Measurements from ENCODE around the gene BICC1. TPM values are rescaled to one million over a fixed set of nuclear protein-coding genes. Genes with fewer than 3 reads are reported as not detected.
A peak's percentile ranks its signal among the peaks of the same experiment; 100 is the strongest.

BICC1 gene
- total RNA-seq, 1 experiment from 2014 or later = 0.67 TPM

DNA sequence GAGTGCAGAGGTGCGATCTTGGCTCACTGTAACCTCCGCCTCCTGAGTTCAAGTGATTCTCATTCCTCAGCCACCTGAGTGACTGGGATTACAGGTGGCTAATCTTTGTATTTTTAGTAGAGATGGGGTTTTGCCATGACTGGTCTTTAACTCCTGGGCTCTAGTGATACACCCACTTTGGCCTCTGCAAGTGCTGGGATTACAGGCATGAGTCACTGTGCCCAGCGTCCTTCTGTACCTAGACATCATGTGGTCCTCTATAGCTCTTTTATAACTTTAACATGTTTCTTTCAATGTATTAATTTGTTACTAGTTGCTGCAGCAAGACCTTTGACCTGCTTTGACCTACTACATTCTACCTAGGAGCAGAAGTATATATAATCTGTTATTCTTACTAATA, 38.7 kb upstream of the BICC1 start:
- peaks cover 3% of the 10 kb centered on the region; the same call in 1 of the 2 replicates for H3K4me1 ChIP-seq (ENCODE audit: control insufficient read depth, insufficient read depth, low read length)
- in situ Hi-C loops (cut with HindIII; ENCODE audit: low pct_unique_long_range_greater_than_20kb, low sequenced_read_pairs) = no loop called here
- ChIA-PET CTCF (no interaction called here), POLR2A (no interaction called here)
- no peaks in the 10 kb centered on the region for H3K9me3 ChIP-seq (ENCODE audit: control insufficient read depth, insufficient read depth, low read depth, low read length)
- H3K4me3 ChIP-seq (ENCODE audit: low read depth in 2 of 2, low read length in 2 of 2) = no peak overlapping the region
- H3K27ac ChIP-seq (ENCODE audit: low read length) = no peak overlapping the region
- H3K36me3 ChIP-seq (ENCODE audit: control insufficient read depth, insufficient read depth, low read length) = no peaks in the 10 kb centered on the region
- BruUV-seq (replicated peaks) = no TSS peak
- intact Hi-C loops (cut with micrococcal nuclease; ENCODE audit: unreplicated experiment) = no loop called here
- TF ChIP-seq POLR2AphosphoS5 (IDR thresholded peaks at IDR 0.05; ENCODE audit: low read depth, low read length) (no peak), TCF7L2 (IDR thresholded peaks at IDR 0.05; ENCODE audit: low read depth, low read length) (no peak), SIN3A (IDR thresholded peaks at IDR 0.05; ENCODE audit: borderline replicate concordance, insufficient read depth, low read depth, low read length) (no peak)
- TF ChIP-seq, protein P1, sequence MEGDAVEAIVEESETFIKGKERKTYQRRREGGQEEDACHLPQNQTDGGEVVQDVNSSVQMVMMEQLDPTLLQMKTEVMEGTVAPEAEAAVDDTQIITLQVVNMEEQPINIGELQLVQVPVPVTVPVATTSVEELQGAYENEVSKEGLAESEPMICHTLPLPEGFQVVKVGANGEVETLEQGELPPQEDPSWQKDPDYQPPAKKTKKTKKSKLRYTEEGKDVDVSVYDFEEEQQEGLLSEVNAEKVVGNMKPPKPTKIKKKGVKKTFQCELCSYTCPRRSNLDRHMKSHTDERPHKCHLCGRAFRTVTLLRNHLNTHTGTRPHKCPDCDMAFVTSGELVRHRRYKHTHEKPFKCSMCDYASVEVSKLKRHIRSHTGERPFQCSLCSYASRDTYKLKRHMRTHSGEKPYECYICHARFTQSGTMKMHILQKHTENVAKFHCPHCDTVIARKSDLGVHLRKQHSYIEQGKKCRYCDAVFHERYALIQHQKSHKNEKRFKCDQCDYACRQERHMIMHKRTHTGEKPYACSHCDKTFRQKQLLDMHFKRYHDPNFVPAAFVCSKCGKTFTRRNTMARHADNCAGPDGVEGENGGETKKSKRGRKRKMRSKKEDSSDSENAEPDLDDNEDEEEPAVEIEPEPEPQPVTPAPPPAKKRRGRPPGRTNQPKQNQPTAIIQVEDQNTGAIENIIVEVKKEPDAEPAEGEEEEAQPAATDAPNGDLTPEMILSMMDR (IDR thresholded peaks at IDR 0.05) = no peak
- TF ChIP-seq, protein P2, sequence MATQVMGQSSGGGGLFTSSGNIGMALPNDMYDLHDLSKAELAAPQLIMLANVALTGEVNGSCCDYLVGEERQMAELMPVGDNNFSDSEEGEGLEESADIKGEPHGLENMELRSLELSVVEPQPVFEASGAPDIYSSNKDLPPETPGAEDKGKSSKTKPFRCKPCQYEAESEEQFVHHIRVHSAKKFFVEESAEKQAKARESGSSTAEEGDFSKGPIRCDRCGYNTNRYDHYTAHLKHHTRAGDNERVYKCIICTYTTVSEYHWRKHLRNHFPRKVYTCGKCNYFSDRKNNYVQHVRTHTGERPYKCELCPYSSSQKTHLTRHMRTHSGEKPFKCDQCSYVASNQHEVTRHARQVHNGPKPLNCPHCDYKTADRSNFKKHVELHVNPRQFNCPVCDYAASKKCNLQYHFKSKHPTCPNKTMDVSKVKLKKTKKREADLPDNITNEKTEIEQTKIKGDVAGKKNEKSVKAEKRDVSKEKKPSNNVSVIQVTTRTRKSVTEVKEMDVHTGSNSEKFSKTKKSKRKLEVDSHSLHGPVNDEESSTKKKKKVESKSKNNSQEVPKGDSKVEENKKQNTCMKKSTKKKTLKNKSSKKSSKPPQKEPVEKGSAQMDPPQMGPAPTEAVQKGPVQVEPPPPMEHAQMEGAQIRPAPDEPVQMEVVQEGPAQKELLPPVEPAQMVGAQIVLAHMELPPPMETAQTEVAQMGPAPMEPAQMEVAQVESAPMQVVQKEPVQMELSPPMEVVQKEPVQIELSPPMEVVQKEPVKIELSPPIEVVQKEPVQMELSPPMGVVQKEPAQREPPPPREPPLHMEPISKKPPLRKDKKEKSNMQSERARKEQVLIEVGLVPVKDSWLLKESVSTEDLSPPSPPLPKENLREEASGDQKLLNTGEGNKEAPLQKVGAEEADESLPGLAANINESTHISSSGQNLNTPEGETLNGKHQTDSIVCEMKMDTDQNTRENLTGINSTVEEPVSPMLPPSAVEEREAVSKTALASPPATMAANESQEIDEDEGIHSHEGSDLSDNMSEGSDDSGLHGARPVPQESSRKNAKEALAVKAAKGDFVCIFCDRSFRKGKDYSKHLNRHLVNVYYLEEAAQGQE (IDR thresholded peaks at IDR 0.05; ENCODE audit: insufficient read depth in 1 of 2, low read depth in 2 of 2, low read length in 1 of 2) = no peak
- DNase-seq (ENCODE audit: low read depth, low spot score) (no peak), ATAC-seq (no peak)
- H3K27me3 ChIP-seq (ENCODE audit: control insufficient read depth, insufficient read depth, low read length) = peaks cover 7% of the 10 kb centered on the region; the same call in 1 of the 2 replicates

DNA sequence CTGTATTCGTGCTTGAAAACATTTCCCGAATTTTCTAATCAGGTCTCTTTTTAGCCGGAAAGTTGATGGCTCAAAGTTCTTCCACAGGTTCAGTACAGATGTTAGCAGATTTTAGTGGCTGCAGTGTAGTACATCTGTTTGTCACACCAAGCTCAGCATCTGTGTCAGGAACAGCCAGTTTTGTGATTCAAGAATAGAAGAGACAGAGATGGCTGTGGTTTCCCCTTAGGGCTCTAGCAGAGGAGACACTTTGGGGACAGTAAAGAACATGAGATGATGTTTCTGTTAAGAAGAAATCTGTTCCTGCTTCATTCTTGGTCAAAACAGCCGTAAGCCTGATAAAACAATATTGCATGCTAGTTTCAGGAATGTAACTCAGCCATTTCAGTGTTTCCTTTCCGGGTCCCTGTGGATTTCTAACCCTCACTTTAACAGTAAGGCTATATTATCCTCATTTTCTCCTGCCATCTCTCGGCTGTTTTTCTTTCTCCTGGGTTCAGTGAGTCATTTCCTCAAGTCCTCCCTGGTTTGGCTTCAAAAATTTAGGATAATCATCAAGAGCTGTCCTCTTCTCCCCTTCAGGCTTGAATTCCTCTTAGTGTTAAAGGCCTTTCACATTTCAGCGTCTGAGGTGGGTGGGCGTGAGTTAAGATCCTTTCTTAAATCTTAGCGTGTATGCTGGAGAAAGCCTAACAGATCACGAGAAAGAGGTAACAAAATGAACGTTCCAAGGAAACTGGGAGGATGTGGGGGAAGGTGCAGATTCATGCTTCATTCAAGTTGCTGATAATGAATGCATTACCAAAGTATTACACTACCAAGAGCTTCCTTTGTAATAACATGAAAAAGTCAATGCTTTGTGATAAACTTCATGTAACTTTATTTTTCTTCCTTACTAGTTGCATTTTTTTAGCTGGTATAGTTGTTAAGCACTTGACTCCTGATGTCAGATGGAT, 37.1 kb upstream of the BICC1 start:
- no TSS peak for BruUV-seq (replicated peaks)
- CTCF ChIA-PET = no interaction called here
- TF ChIP-seq, protein P1 (IDR thresholded peaks at IDR 0.05) = no peak
- TF ChIP-seq TCF7L2 (IDR thresholded peaks at IDR 0.05; ENCODE audit: low read depth, low read length) (no peak), POLR2AphosphoS5 (IDR thresholded peaks at IDR 0.05; ENCODE audit: low read depth, low read length) (no peak), SIN3A (IDR thresholded peaks at IDR 0.05; ENCODE audit: borderline replicate concordance, insufficient read depth, low read depth, low read length) (no peak)
- TF ChIP-seq, protein P2 (IDR thresholded peaks at IDR 0.05; ENCODE audit: insufficient read depth in 1 of 2, low read depth in 2 of 2, low read length in 1 of 2) = no peak
- no peak overlapping the region for H3K27ac ChIP-seq (ENCODE audit: low read length)
- POLR2A ChIA-PET = no interaction called here
- peaks cover 3% of the 10 kb centered on the region; the same call in 1 of the 2 replicates for H3K4me1 ChIP-seq (ENCODE audit: control insufficient read depth, insufficient read depth, low read length)
- no peak for DNase-seq (ENCODE audit: low read depth, low spot score)
- H3K27me3 ChIP-seq (ENCODE audit: control insufficient read depth, insufficient read depth, low read length) = peaks cover 3% of the 10 kb centered on the region; the same call in 1 of the 2 replicates
- intact Hi-C loops (cut with micrococcal nuclease; ENCODE audit: unreplicated experiment) = no loop called here
- H3K9me3 ChIP-seq (ENCODE audit: control insufficient read depth, insufficient read depth, low read depth, low read length) = no peaks in the 10 kb centered on the region
- H3K4me3 ChIP-seq (ENCODE audit: low read depth in 2 of 2, low read length in 2 of 2) = peak overlapping the region in 1 of 2 experiments; percentile 5; a peak in 2 of 4 replicates
- H3K36me3 ChIP-seq (ENCODE audit: control insufficient read depth, insufficient read depth, low read length) = no peaks in the 10 kb centered on the region
- in situ Hi-C loops (cut with HindIII; ENCODE audit: low pct_unique_long_range_greater_than_20kb, low sequenced_read_pairs) = no loop called here
- no peak for ATAC-seq
